KG1 (cell line): ENCODE results near the gene CCR5AS.
"Not testable (repeated sequence)": the region's sequence is repeated elsewhere in the genome, so short reads cannot be mapped to it uniquely, and the experiment has no call there.

Source experiments
- DNase-seq: peaks from one replicate; lab custom pipeline; 2025; lab: John Stamatoyannopoulos, UW

Gene CCR5AS

GRCh38 chr3:46405301-46406019 lies 1.4 kb downstream of the CCR5AS start:
- DNase-seq = no peak

DNA sequence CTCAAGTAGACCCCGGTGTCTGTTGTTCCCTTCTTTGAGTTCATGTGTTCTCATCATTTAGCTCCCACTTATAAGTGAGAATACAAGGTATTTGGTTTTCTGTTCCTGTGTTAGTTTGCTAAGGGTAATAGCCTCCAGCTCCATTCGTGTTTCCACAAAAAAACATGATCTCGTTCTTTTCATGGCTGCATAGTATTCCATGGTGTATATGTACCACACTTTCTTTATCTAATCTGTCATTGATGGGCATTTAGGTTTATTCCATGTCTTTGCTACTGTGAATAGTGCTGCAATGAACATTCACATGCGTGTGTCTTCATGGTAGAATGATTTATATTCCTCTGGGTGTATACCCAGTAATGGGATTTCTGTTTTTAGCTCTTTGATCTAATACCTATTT lies 4.0 kb downstream of the CCR5AS start:
- DNase-seq = not testable (repeated sequence)

DNA sequence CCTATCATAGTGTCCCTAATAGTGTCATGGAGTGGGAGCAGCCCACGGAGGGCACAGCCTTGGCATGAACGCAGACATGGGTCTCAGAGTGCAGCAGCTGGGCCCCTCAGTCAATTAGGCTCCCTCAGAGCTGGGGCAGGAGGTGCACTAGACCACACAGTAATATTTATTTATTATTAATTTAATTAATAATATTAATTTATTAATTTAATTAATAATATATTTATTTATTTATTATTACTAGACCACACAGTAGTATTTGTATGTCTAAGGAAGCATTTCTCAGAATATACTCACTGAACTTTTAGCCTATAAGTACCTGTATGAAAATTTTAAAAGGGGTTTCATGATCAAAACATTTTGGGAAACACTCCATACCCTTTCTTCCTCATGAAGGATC lies 5.3 kb downstream of the CCR5AS start:
- no peak for DNase-seq

DNA sequence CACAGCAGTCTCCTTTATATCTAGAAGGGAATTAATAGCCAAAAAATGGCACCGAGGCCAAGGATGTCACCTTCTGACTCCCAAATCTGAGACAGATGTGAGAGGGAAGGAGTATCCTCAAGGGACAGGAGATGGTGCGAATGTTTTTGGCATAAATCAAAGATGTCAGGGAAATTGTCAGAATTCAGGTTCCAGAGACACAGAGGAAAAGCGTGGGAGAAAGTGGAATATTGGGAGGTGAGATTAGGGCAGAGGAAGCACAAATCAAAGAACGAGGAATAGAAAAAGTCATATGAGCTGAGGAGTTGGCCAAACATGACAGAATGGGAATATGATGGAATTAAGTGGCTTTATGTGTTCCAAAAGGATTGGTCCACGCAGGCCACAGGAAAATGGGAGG lies 6.0 kb downstream of the CCR5AS start:
- no peak for DNase-seq

- no peak for DNase-seq
Measured at GRCh38 chr3:46400000-46400734, 6.7 kb downstream of the CCR5AS start.

DNA sequence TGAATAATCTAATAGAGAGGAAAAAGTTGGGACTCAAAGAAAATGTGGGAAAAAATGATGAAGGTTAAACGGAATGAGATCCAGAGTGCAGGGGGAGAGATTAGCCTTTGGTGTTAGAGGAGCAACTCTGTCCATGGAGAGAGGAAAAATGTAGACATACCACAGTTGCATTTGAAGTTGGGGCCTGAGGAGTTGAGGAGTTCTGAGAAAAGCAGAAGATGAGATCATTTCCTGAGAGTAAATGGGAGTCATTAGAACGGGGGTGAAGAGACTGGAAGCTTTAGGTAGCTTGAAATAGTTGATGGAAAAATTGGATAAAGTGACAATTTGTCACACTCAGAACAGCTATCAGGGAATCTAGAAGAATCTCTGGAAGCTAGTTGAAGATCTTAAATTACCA lies 7.3 kb downstream of the CCR5AS start:
- DNase-seq = no peak

GRCh38 chr3:46399098-46399497 lies 7.8 kb downstream of the CCR5AS start:
- no peak for DNase-seq

GRCh38 chr3:46398186-46398955 lies 8.5 kb downstream of the CCR5AS start:
- no peak for DNase-seq

- no peak for DNase-seq
Measured at GRCh38 chr3:46397111-46397510, 9.8 kb downstream of the CCR5AS start.

GRCh38 chr3:46395766-46396530 lies 10.9 kb downstream of the CCR5AS start:
- no peak for DNase-seq

DNA sequence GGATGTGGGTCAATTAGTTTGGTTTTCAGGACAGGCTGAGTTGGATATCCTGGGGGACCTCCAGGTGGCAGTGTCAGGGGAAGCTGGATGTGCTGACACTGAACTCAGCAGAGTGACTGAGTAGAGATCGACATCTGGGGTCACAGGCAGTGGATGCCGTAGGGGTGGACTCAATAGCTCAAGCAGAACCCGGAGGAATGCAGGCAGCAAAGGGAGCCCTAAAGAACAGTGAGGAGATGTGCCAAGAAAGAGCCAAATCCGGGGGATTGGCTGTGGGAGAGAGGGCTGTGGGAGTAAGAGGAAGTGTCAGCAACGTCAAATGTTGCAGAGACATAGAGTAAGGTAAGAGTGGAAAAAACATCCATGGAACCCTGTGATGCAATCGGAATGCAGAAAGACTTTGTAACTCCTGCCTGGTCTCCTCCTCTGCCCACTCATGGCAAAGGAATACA lies 11.6 kb downstream of the CCR5AS start:
- DNase-seq = no peak

DNA sequence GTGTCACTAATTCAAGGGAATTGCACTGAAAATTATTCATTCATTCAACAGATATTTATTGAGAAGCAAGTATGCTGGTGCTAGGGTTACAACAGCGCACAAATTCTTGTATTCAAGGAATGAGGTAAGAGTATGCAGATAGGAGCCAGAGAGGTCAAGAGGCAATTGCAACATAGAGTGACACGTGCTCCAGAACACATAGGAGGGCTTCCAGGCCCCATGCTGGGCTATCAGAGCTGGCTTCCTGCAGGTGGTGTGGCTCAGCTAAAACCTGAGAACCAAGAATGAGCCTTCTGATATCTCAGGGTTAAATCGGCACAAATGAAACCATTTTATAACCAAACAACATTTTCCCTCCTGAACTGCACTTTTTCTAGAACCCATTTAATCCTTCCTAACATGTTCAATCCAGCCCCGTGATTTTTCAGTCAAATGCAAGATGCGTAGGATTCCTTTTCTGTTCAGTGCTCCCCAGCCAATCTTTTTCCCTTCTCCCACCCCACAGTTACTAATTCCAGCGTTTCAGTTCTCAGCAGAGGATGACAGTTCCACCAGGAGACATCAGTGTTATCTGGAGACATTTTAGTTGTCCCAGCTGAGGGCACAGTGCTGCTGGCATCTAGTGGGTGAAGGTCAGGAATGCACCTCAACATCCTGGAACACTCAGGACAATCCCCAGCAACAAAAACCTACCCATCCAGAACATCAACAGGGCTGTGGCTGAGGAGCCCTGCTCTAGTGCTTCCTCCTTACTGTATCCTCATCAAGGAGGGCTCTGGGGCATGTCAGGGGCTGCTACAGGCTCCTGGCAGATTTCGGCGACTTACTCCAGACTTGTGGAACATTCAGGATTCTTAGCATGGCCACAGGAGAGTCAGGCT lies 13.1 kb downstream of the CCR5AS start:
- DNase-seq = no peak

DNA sequence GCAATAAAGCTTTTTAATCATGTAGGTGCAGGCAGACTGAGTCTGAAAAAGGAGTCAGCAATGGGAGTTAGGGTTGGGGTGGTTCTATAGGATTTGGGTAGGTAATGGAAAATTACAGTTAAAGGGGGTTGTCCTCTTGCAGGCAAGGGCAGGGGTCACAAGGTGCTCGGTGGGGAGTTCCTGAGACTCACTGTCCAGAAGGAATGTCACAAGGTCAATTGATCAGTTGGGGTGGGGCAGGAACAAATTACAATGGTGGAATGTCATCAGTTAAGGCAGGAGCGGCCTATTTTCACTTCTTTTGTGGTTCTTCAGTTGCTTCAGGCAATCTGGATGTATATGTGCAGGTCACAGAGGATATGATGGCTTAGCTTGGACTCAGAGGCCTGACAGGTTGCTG lies 13.9 kb downstream of the CCR5AS start:
- no peak for DNase-seq

DNA sequence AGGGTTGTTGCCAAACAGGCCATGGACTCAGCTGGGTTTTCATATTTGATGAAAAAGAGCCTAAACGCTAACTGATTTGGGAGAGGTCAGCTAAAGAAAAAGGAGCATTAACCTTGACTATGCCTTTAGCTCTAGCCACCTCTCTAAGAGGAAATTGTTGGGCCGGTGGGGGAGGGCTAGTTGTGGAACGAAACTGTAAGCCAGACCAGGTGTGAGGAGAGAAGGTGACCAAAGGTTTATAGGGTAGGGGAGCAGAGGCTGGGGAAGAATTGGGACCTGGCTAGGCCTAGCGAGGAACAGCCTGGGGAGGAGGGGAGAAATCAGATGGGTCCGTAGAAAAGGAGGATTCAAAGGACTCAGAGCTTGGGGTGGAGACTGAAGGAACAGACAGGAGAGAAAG lies 15.3 kb downstream of the CCR5AS start:
- not testable (repeated sequence) for DNase-seq

DNA sequence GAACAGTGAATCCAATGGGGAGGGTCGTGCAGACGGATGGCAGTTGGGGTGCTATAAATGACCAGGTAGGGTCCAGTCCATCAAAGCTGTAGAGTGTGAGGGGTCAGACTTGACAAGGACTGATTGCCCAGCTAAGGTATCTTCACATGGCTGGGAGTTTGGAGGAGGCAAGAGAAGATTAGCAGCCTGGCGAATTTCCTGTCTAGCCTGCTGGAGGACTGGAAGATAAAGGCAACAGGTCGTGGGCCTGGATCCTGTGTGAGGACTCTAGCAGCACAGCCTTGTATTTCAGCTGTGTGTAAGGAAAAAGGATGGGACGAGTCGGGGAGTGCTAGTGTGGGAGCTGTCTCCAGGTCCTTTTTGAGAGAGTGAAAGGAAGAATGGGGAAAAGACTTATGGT lies 17.6 kb downstream of the CCR5AS start:
- no peak for DNase-seq

DNA sequence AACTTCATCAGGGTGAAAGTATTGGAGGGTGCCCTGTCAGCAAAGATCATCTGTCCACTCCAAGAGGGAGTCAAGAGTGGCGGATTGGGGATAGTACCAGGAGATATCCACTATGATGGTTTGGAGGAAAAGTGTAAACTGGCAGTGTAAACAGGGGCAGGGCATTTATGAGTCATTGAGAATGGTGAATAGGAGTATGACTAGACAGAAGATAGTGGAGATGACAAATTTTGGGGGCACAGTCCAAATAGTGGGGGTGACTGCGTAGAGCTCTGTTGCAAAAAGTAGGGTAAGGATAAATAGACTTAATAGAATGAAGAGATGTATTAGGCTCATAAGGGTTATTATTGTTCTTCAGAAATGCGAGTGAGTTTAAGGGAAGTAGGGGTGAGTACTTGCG lies 18.0 kb downstream of the CCR5AS start:
- DNase-seq = not testable (repeated sequence)

GRCh38 chr3:46386205-46386604 lies 20.7 kb downstream of the CCR5AS start:
- no peak for DNase-seq

GRCh38 chr3:46383951-46384330 lies 22.9 kb downstream of the CCR5AS start:
- DNase-seq = no peak

GRCh38 chr3:46383211-46383950 lies 23.5 kb downstream of the CCR5AS start:
- no peak for DNase-seq

GRCh38 chr3:46381625-46382024 lies 25.2 kb downstream of the CCR5AS start:
- DNase-seq = no peak
